MM.1S (cell line): Measurements from ENCODE around the gene MEIS2.

Experiments used
- DNase-seq: peaks from one replicate; pipeline ENCODE4 v3.0.0-alpha.2; 2015
- H2AFZ ChIP-seq: fragments of 300-600 bp; sonication (generic); 2 replicates; pipeline ENCODE4 v1.6.0; 2016; ENCODE audit warnings: antibody characterized with exemption, low read length
- H3F3A ChIP-seq: fragments of 300-600 bp; sonication (generic); 2 replicates; pipeline ENCODE4 v1.6.1; 2016; ENCODE audit warnings: mild to moderate bottlenecking, antibody characterized with exemption, low read length, moderate library complexity, mixed read lengths; ENCODE audit not compliant: insufficient read depth
- H3K27ac ChIP-seq: fragments of 300-600 bp; sonication (generic); 2 replicates; pipeline ENCODE4 v1.5.1; 2016; ENCODE audit warnings: mild to moderate bottlenecking, low read length
- H3K27me3 ChIP-seq: fragments of 300-600 bp; sonication (generic); replicated peaks from 2 replicates; pipeline ENCODE4 v1.6.0; 2016; ENCODE audit warnings: low read length; ENCODE audit not compliant: insufficient read depth
- H3K36me3 ChIP-seq: fragments of 300-600 bp; sonication (generic); replicated peaks from 2 replicates; pipeline ENCODE4 v1.6.1; 2016; ENCODE audit warnings: mild to moderate bottlenecking, low read length, mixed read lengths; ENCODE audit not compliant: insufficient read depth
- H3K4me1 ChIP-seq: fragments of 300-600 bp; sonication (generic); 2 replicates; pipeline ENCODE4 v1.6.1; 2016; ENCODE audit warnings: low read length, mixed read lengths
- H3K4me2 ChIP-seq: fragments of 300-600 bp; sonication (generic); 2 replicates; pipeline ENCODE4 v1.6.0; 2016; ENCODE audit warnings: low read depth, low read length
- H3K4me3 ChIP-seq: fragments of 300-600 bp; sonication (generic); 2 replicates; pipeline ENCODE4 v1.5.1; 2016; ENCODE audit warnings: low read length, mixed read lengths
- H3K79me2 ChIP-seq: fragments of 300-600 bp; sonication (generic); 2 replicates; pipeline ENCODE4 v1.6.1; 2016; ENCODE audit warnings: mixed run types, low read length, mixed read lengths
- H3K9ac ChIP-seq: fragments of 300-600 bp; sonication (generic); 2 replicates; pipeline ENCODE4 v1.6.1; 2016; ENCODE audit warnings: low read length, mixed read lengths
- H3K9me2 ChIP-seq: fragments of 300-600 bp; sonication (generic); replicated peaks from 2 replicates; pipeline ENCODE4 v1.6.1; 2016; ENCODE audit warnings: mild to moderate bottlenecking, low read length, mixed read lengths; ENCODE audit not compliant: insufficient read depth
- H3K9me3 ChIP-seq: fragments of 300-600 bp; sonication (generic); replicated peaks from 2 replicates; pipeline ENCODE4 v1.6.1; 2016; ENCODE audit warnings: mild to moderate bottlenecking, low read length, mixed read lengths; ENCODE audit not compliant: insufficient read depth
- H4K20me1 ChIP-seq: fragments of 300-600 bp; sonication (generic); 2 replicates; pipeline ENCODE4 v1.6.1; 2016; ENCODE audit warnings: mild to moderate bottlenecking, low read length, moderate library complexity, mixed read lengths; ENCODE audit not compliant: insufficient read depth
- CTCF ChIP-seq: fragments of 300-600 bp; sonication (generic); IDR thresholded peaks from 2 replicates; pipeline ENCODE4 v1.5.1; 2016; ENCODE audit warnings: antibody characterized with exemption, low read length, mixed read lengths
- EZH2 ChIP-seq: fragments of 300-600 bp; sonication (generic); optimal IDR thresholded peaks from 2 replicates; pipeline ENCODE3; 2017; ENCODE audit warnings: low read depth, mild to moderate bottlenecking, antibody characterized with exemption, low read length, mixed read lengths
- EZH2phosphoT487 ChIP-seq: fragments of 300-600 bp; sonication (generic); IDR thresholded peaks from 2 replicates; pipeline ENCODE4 v1.6.1; 2018; ENCODE audit warnings: antibody characterized with exemption, low read length

Gene MEIS2

GRCh38 chr15:37090543-37091175 is 9.7 kb downstream of the MEIS2 start:
- Histone ChIP-seq H3K27ac (no peak overlapping the region), H3K9me2 (no peaks in the 10 kb centered on the region), H4K20me1 (no peaks in the 10 kb centered on the region), H3F3A (no peaks in the 10 kb centered on the region), H3K4me1 (no peaks in the 10 kb centered on the region), H3K27me3 (no peaks in the 10 kb centered on the region), H3K9me3 (no peaks in the 10 kb centered on the region), H3K4me2 (no peak overlapping the region), H3K36me3 (no peaks in the 10 kb centered on the region), H3K79me2 (no peaks in the 10 kb centered on the region), H3K9ac (no peak overlapping the region), H2AFZ (no peak overlapping the region), H3K4me3 (no peak overlapping the region)
- no peak for DNase-seq
- TF ChIP-seq EZH2phosphoT487 (no peak), EZH2 (no peak)

DNA sequence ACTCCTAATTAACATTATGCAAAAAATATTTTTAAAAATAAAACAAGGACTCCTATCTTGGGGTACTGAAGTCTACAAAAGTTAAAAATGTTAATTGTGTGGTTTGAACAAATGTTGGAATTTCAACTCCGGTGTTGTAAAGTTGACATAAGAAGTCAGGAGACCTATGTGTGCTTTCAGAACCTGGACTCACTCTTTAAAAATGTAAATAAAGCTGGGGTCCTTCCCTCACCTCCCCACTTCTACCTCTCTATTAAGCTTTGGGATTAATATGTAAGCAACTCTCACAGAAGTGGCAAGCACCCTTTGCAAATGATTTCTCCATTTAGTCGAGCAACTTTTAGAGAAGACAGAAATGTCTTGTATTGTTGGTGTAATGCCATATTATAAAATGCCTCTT is 11.9 kb downstream of the MEIS2 start:
- H3K79me2 ChIP-seq, result no peaks in the 10 kb centered on the region
- no peaks in the 10 kb centered on the region for H4K20me1 ChIP-seq
- no peak overlapping the region for H3K27ac ChIP-seq
- DNase-seq, result no peak
- no peaks in the 10 kb centered on the region for H3K27me3 ChIP-seq
- no peak overlapping the region for H3K9ac ChIP-seq
- no peaks in the 10 kb centered on the region for H3F3A ChIP-seq
- no peaks in the 10 kb centered on the region for H3K9me3 ChIP-seq
- no peak overlapping the region for H3K4me3 ChIP-seq
- TF ChIP-seq CTCF (no peak), EZH2phosphoT487 (no peak), EZH2 (no peak)
- H3K4me1 ChIP-seq, result no peaks in the 10 kb centered on the region
- H2AFZ ChIP-seq, result no peak overlapping the region
- no peaks in the 10 kb centered on the region for H3K9me2 ChIP-seq
- no peaks in the 10 kb centered on the region for H3K36me3 ChIP-seq
- no peak overlapping the region for H3K4me2 ChIP-seq

DNA sequence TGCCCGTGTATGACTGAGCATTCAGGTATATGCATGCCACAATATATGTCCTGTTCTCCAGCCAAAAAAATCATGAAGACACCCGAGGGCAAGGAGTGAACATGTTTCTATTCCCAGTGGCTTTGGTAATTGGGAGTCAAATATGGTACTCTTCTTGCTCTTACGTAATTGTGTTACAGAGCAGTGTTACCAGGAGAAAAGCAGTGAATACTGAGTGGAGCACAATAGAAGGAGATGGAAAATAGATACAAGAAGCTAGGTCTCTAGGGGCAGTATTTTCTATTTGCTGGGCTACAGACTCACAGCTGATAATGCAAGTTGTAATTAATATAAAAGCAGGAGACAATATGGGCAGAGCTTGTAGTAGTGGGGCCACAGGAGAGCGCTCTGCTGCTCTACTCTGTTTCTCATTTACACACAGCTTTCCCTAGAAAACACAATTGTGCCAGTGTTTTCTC is 13.2 kb downstream of the MEIS2 start:
- no peaks in the 10 kb centered on the region for H3F3A ChIP-seq
- no peaks in the 10 kb centered on the region for H3K79me2 ChIP-seq
- H3K4me3 ChIP-seq, result no peak overlapping the region
- no peaks in the 10 kb centered on the region for H3K9me2 ChIP-seq
- no peaks in the 10 kb centered on the region for H3K27me3 ChIP-seq
- no peak for TF ChIP-seq CTCF
- H3K9me3 ChIP-seq, result no peaks in the 10 kb centered on the region
- H4K20me1 ChIP-seq, result no peaks in the 10 kb centered on the region
- no peak overlapping the region for H3K27ac ChIP-seq
- DNase-seq, result no peak
- H3K36me3 ChIP-seq, result no peaks in the 10 kb centered on the region
- no peaks in the 10 kb centered on the region for H3K4me1 ChIP-seq
- no peak overlapping the region for H2AFZ ChIP-seq
- H3K9ac ChIP-seq, result no peak overlapping the region
- H3K4me2 ChIP-seq, result no peak overlapping the region

DNA sequence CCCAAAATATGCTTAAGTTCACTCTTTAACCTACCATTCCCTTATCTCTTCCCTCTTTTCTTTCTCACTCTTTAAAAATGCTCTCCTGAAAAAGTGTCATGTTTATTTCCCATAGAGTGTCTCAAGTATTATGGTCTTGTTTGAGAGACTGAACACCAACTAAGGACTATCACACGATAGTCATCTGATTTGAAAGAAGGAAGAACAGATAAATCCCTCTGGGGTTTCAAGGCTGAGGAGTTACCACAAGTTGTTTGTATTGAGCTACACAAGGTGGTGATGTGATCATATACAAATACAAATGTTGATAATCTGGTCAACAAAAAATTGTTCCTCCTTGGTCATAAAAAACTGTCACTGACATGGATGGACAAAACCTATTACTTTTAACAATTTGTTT is 13.8 kb downstream of the MEIS2 start:
- no peak overlapping the region for H3K9ac ChIP-seq
- no peak for DNase-seq
- no peaks in the 10 kb centered on the region for H3K27me3 ChIP-seq
- no peak overlapping the region for H3K27ac ChIP-seq
- H3K4me3 ChIP-seq, result no peak overlapping the region
- no peak overlapping the region for H3K4me2 ChIP-seq
- no peaks in the 10 kb centered on the region for H3K9me3 ChIP-seq
- no peaks in the 10 kb centered on the region for H3K36me3 ChIP-seq
- no peaks in the 10 kb centered on the region for H4K20me1 ChIP-seq
- no peaks in the 10 kb centered on the region for H3K79me2 ChIP-seq
- no peak for TF ChIP-seq CTCF
- no peak for TF ChIP-seq EZH2
- TF ChIP-seq EZH2phosphoT487, result no peak
- H3K9me2 ChIP-seq, result no peaks in the 10 kb centered on the region
- H2AFZ ChIP-seq, result no peak overlapping the region
- H3K4me1 ChIP-seq, result no peaks in the 10 kb centered on the region
- H3F3A ChIP-seq, result no peaks in the 10 kb centered on the region
